ENCODE results near the gene TMED7.
A peak's percentile ranks its signal among the peaks of the same experiment; 100 is the strongest.

Gene TMED7

DNA sequence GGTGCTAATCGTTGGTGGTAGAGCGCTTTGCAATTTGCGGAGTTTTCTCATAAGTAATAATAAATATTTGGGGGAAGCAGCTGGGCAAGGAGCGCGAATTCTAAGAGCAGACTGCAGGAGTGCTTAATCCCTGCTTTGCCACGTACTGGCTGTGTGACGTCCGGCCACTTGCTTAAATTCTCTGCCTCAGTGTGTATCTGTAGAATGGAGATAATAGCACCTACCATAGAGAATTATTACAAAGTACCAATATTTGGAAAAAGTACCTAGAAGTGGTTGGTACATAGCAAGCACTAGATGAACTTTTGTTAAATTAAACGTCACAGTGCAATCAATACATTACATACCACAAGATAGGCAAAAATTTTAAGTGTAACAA is 598 bp upstream of the TMED7 start:
- no peak for DNase-seq

GRCh38 chr5:115624994-115625393 is 842 bp downstream of the TMED7 start:
- DNase-seq: no peak

GRCh38 chr5:115623658-115624057 is 2.2 kb downstream of the TMED7 start:
- no peak for DNase-seq

DNA sequence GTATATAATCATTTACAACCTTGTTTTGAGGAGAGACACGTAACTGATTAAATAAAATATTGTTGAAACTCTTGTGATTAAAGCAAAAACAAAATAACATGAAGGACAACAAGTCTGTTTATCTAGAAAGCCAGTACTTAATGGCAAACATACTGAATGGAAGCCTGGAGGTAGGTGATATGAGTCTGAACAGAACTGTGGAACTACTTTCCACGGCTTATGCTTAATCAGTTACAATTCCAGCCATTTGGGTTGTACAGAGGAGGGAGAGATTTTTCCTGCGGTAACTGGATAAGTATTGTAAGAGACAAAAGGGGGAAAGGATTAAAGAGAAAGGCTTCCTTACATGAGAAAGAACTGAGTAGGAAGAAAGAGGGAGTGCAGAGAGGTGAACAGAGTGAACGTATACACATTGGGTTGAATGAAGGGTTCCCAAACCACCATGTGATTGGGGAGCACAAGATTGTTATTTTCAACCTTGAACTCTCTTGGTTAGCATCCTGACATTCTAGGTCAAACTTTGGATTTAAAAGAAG is 4.4 kb downstream of the TMED7 start:
- no peak for DNase-seq

GRCh38 chr5:115616892-115617291 is 8.9 kb downstream of the TMED7 start:
- DNase-seq: no peak

DNA sequence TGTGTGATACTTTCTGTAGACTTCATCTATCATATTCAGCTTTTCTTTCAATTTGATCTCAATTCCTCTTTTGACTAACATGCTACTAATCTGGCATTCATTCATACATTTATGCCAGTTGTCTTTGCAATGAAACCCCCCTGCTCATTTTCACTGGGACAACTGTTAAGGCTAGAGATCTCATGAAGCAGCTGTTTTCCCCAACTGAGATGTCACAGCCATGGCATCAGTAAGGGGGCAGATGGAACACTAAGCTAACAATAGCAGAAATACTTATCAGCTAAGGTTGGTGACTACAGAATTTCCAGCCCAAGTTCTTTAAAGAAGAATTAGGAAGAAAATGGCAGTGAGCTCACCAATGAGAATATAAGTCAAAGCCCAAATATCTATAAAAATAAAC is 9.4 kb downstream of the TMED7 start:
- DNase-seq: no peak

GRCh38 chr5:115611873-115612272 is 14.0 kb downstream of the TMED7 start:
- no peak for DNase-seq

- no peak for DNase-seq
Observed at GRCh38 chr5:115607935-115608334, 17.9 kb downstream of the TMED7 start.

GRCh38 chr5:115605436-115605835 is 20.4 kb downstream of the TMED7 start:
- no peak for DNase-seq

DNA sequence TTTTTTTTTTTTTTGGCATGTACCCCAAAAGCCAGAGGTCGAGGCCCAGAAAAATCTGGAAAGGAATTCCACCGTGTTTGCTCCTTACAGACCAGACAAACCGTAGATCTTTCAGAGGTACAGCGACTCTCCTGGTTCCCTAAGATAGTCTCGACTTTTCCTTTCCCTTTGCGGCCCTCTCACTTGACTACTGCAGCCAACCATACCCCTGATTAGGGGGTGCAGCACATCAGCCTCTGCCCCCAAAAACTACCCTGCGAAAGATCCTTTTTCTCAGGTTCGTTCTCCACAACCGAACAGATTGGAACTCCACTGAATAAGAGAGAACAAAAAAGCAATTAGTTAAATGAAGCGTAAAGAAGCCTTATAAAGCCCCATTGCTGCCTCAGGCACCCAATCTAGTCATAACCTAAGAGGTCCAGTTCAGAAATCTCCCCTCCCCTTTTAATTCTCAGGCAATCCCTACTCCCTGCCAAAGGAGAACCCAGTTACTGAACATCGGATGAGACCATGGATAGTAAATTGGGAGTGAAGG is 23.2 kb downstream of the TMED7 start:
- no peak for DNase-seq

DNA sequence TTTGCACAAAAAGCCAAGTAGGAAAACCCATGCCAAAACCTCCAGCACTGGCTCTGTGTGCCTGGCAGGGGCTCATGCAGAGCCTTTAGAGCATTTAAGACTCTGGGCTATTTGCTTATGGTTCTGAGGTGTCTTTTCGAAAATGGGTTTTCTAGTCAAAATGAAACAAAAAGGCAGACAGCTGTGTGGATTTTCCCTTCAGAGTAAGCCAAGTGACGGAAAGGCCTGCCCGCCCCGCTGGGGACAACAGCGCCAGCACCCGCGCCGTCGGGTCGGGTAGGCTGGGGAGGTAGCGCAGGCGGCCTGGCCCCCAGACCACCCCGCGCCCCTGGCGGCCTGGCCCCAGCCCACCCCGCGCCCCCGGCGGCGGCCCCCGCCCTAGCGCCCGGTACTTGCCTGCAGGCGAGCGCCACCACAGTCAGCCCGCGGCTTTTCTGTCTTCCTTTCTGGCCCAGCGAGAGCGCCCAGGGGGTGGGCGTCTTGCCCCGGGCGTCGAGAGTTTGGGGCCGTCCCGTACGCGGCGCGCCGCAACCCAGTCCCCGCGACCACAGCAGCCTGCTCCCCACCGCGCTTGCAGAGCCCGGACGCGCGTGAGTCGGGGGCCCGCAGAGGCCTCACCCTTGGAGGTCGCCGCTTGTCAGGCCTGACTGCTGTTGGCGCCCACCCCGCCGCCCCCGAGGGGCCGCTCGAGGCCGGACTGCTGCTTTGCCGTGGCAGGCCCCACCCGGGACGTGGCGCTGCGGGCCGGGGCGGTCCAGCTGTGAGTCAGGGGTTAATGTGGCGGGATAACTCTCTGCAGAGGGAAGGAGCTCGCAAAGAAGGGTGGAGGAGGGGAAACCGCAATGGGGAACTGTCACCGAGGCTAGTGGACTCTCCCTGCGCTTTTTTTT is 23.9 kb downstream of the TMED7 start, which contains the start of gene TICAM2:
TSS of gene TICAM2 (minus strand) at position 779 of the 890 bp plus-strand sequence. CDS start 21,223 bp downstream, outside the sequence.
- peak; percentile 87 for DNase-seq

- DNase-seq: no peak
Observed at GRCh38 chr5:115600766-115601165, 25.1 kb downstream of the TMED7 start.

GRCh38 chr5:115599924-115600323 is 25.9 kb downstream of the TMED7 start:
- no peak for DNase-seq

GRCh38 chr5:115599502-115599901 is 26.3 kb downstream of the TMED7 start:
- no peak for DNase-seq

DNA sequence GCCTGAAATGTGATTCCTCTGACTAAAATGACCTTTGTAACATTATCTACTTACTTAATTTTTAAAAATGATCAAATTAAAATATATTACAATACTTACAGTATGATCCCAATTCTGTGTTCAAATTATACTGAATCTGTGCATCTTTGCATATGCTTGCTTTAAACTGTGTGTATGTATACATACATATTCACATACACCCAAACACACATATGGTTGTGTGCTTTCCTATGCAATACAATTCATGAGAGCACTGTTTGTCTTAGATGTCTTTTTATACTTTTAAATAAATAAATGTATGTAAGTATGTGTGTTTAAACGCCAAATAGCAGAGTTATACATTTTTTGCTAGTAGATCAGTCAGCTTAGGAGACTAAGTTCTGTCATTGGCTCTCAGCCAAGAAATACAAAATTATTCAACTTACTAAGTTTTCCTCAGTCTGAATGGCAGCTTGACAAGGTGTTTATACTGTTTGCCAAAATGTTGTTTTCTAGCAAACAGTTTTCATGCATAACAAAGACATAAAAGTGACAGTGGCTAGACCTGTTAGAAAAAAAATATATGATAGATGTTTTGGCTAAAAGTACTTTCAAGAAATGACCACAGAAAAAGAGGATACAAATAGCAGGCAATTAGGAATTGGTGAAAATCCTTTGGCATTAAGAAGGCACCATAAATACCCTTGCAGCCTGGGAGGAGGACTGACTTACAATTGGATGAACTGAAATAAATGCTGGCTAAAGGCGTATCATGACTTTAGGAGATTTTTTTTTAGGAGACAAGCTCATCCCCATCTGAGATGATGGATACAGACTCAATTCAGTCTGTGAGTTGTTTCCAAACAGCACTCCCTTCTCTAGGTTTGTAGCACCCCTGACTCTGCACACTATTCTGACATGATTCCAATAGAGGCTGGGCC is 31.4 kb downstream of the TMED7 start:
- no peak for DNase-seq

- no peak for DNase-seq
Observed at GRCh38 chr5:115589043-115589442, 36.8 kb downstream of the TMED7 start.

DNA sequence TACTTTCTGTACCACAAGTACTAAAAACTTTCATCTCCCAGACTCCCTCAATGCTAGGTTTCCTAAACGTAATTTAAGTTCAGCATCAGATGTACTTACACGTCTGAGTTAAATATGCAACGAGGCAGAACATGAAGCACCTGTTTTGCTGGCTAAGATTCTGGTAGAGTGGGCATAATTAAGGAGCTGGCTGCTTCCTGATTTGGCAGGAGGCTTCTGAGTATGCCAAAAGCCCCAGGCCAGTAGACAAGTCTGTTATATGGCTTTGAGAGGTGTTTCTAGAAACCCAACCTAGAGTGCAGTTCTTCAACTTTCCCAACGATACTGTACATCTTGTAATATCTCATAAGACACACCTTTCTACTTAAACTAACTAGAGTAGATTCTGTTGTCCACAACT is 37.2 kb downstream of the TMED7 start:
- DNase-seq: no peak

DNA sequence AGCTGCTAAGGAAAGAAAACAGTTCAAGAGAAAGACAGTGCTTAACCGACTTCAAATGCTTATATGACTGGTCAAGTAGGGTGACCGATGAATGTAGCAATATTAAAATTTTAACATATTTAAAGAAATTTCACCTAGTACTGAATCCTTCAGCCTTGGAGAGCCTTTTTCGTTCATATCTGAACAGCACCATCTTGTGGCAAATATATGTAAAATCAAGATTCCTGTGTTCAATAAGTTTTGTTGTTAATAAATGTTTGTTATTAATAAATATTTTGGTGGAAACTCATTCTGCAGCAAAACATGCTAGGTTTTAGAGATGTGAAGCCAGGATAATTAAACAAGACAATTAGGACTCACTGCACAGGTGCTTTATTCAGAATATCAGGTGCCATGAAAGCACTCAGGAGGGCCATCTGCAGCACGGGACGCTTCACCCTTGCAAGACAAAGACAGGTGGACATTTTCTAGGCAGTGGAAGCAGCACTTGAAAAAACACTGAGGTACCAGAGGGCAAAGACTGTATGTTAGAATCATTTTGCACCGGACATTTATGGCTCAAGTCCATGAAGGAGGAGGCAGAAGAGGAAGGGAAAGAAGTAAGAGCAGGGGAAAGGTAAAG is 39.2 kb downstream of the TMED7 start:
- no peak for DNase-seq

GRCh38 chr5:115585265-115585664 is 40.6 kb downstream of the TMED7 start:
- DNase-seq: no peak

DNA sequence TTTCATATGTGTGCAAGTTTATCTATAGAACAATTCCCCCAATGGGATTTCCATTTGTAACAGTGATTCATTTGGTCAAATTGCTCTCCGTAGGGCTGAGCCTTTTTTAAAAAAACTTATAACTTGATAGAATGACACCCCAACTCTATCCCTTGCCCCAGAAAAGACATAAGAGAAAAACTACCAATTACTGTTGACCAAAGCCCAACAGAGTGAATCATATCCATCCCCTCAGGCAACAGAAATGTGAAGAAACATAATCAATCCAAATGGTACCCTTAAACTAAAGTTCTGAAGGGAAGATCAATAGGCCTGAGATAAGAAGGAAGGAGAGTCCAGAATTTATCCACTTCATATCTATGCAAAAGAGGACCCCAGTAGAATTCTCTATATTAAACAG is 41.3 kb downstream of the TMED7 start:
- DNase-seq: no peak

- DNase-seq: no peak
Observed at GRCh38 chr5:115583474-115583873, 42.4 kb downstream of the TMED7 start.

- no peak for DNase-seq
Observed at GRCh38 chr5:115580941-115581340, 44.9 kb downstream of the TMED7 start.

- no peak for DNase-seq
Observed at GRCh38 chr5:115579747-115580173, 46.1 kb downstream of the TMED7 start.
